Measurements from ENCODE around the gene RNF20. TPM values are rescaled to one million over a fixed set of nuclear protein-coding genes. Genes with fewer than 3 reads are reported as not detected.
"Not testable (repeated sequence)": the region's sequence is repeated elsewhere in the genome, so short reads cannot be mapped to it uniquely, and the experiment has no call there.

Gene RNF20
- total RNA-seq, 4 donors from 2014 or later, result 23.6 to 40.7 (median 32.7) TPM

GRCh38 chr9:101549472-101550098, 15.9 kb downstream of the RNF20 start:
- H3K4me1 ChIP-seq, H3K27me3 ChIP-seq, H3K4me3 ChIP-seq, ATAC-seq, H3K27ac ChIP-seq, H3K9me3 ChIP-seq: not testable (repeated sequence)
- peaks cover 22 to 99% of the 10 kb centered on the region in 2 donors for H3K36me3 ChIP-seq
- peak in 3 of 4 experiments; percentile 20 to 44 (median 29) for TF ChIP-seq CTCF (IDR thresholded peaks at IDR 0.05)
- 81 to 96% methylated on average over 9 to 15 of the region's 18 CpGs for WGBS, 2 donors (ENCODE audit: low coverage in 1 of 2)

GRCh38 chr9:101561740-101562139, 28.1 kb downstream of the RNF20 start:
- Histone ChIP-seq H3K9me3 (peaks cover 0 to 7% (median 0%) of the 10 kb centered on the region in 3 donors), H3K27ac (no peak overlapping the region), H3K4me3 (no peak overlapping the region), H3K27me3 (no peaks in the 10 kb centered on the region), H3K36me3 (peaks cover 9 to 100% of the 10 kb centered on the region in 2 donors), H3K4me1 (no peaks in the 10 kb centered on the region)
- TF ChIP-seq POLR2AphosphoS5 (IDR thresholded peaks at IDR 0.05) (no peak), CTCF (IDR thresholded peaks at IDR 0.05) (no peak), EP300 (IDR thresholded peaks at IDR 0.05) (no peak), POLR2A (IDR thresholded peaks at IDR 0.05) (no peak)
- ATAC-seq, result no peak
- 92 to 100% methylated on average over 1 of the region's 1 CpG for WGBS, 2 donors (ENCODE audit: low coverage in 1 of 2)

GRCh38 chr9:101562966-101563365, 29.3 kb downstream of the RNF20 start:
- peaks cover 0 to 7% (median 0%) of the 10 kb centered on the region in 3 donors for H3K9me3 ChIP-seq
- no peak for TF ChIP-seq POLR2AphosphoS5 (IDR thresholded peaks at IDR 0.05)
- no peak overlapping the region for H3K4me3 ChIP-seq
- 95 to 100% methylated on average over 1 of the region's 1 CpG for WGBS, 2 donors (ENCODE audit: low coverage in 1 of 2)
- no peak for ATAC-seq
- no peak overlapping the region for H3K27ac ChIP-seq
- H3K36me3 ChIP-seq, result peaks cover 9 to 100% of the 10 kb centered on the region in 2 donors
- H3K4me1 ChIP-seq, result no peaks in the 10 kb centered on the region
- no peaks in the 10 kb centered on the region for H3K27me3 ChIP-seq

- no peak for ATAC-seq
- Histone ChIP-seq H3K27me3 (no peaks in the 10 kb centered on the region), H3K36me3 (peaks cover 4 to 100% of the 10 kb centered on the region in 2 donors), H3K4me3 (no peak overlapping the region), H3K27ac (no peak overlapping the region), H3K9me3 (no peaks in the 10 kb centered on the region), H3K4me1 (no peaks in the 10 kb centered on the region)
- no peak for TF ChIP-seq POLR2A (IDR thresholded peaks at IDR 0.05)
- TF ChIP-seq POLR2AphosphoS5 (IDR thresholded peaks at IDR 0.05), result no peak
- TF ChIP-seq CTCF (IDR thresholded peaks at IDR 0.05), result no peak
- TF ChIP-seq EP300 (IDR thresholded peaks at IDR 0.05), result no peak
Measured at GRCh38 chr9:101564252-101564651, 30.6 kb downstream of the RNF20 start.

- Histone ChIP-seq H3K4me3 (no peak overlapping the region), H3K4me1 (no peaks in the 10 kb centered on the region), H3K9me3 (no peaks in the 10 kb centered on the region), H3K36me3 (peaks cover 0 to 90% of the 10 kb centered on the region in 2 donors), H3K27me3 (no peaks in the 10 kb centered on the region), H3K27ac (no peak overlapping the region)
- ATAC-seq, result no peak
- 84 to 87% methylated on average over 5 of the region's 5 CpGs for WGBS, 2 donors (ENCODE audit: low coverage in 1 of 2)
- no peak for TF ChIP-seq EP300 (IDR thresholded peaks at IDR 0.05)
- no peak for TF ChIP-seq POLR2AphosphoS5 (IDR thresholded peaks at IDR 0.05)
- no peak for TF ChIP-seq POLR2A (IDR thresholded peaks at IDR 0.05)
- peak in 1 of 4 experiments; percentile 18 for TF ChIP-seq CTCF (IDR thresholded peaks at IDR 0.05)
Measured at GRCh38 chr9:101566904-101567724, 33.5 kb downstream of the RNF20 start.

All from gastroesophageal sphincter (tissue), 4 donors.